Breast epithelium (tissue), 4 donors: ENCODE data around the gene TBC1D1. TPM values are rescaled to one million over a fixed set of nuclear protein-coding genes. Genes with fewer than 3 reads are reported as not detected.

Source experiments
- DNase-seq, 2 donors: peaks; one replicate each; pipeline ENCODE4 v3.0.0-alpha.2; 2019; ENCODE audit warnings: low spot score in 2 of 2
- H3K27ac ChIP-seq, 2 donors: fragments of 200-600 bp; sonication (generic) in 1 of 2; one replicate each; pipeline ENCODE4 v1.5.1; 2016 to 2019; ENCODE audit warnings: mild to moderate bottlenecking in 1 of 2
- H3K27me3 ChIP-seq, 2 donors: fragments of 200-600 bp; sonication (generic) in 1 of 2; one replicate each; pipeline versions ENCODE4 v1.5.1 to v1.6.0; 2017 to 2019; ENCODE audit warnings: control low read depth in 1 of 2, mild to moderate bottlenecking in 1 of 2
- H3K36me3 ChIP-seq: fragments of 200-600 bp; one replicate; pipeline ENCODE4 v1.5.1; 2019
- H3K4me1 ChIP-seq, 2 donors: fragments of 200-600 bp; sonication (generic); one replicate each; pipeline ENCODE4 v1.5.1; 2016 to 2019; ENCODE audit warnings: control low read depth in 1 of 2
- H3K4me3 ChIP-seq, 3 donors: fragments of 200-600 bp; sonication (generic); 1 replicate in 2 of 3; 2 replicates in 1 of 3; pipeline ENCODE4 v1.5.1; 2016 to 2019; ENCODE audit warnings: mild to moderate bottlenecking in 3 of 3, moderate library complexity in 2 of 3
- H3K9me3 ChIP-seq, 2 donors: fragments of 200-600 bp; sonication (generic) in 1 of 2; one replicate each; pipeline ENCODE4 v1.5.1; 2016 to 2019; ENCODE audit warnings: control low read depth in 1 of 2
- CTCF ChIP-seq, 3 donors: fragments of 450-650 bp; IDR thresholded peaks; one replicate each; pipeline ENCODE4 v1.5.1; 2016 to 2017; ENCODE audit warnings: antibody characterized with exemption in 3 of 3, mild to moderate bottlenecking in 3 of 3, moderate library complexity in 3 of 3
- POLR2A ChIP-seq: fragments of 450-650 bp; IDR thresholded peaks from one replicate; pipeline ENCODE4 v1.6.1; 2016; ENCODE audit warnings: antibody characterized with exemption, mild to moderate bottlenecking, moderate library complexity
- POLR2AphosphoS5 ChIP-seq, 3 donors: sonication (generic); formaldehyde crosslinking; IDR thresholded peaks; one replicate each; pipeline ENCODE4 v1.6.1; 2017; ENCODE audit warnings: antibody characterized with exemption in 3 of 3
- intact Hi-C: fragments of 100-400 bp; cut with DNase I; formaldehyde crosslinking; loops from one replicate; pipeline ENCODE4 v1.15.1; 2023; ENCODE audit warnings: low total_unique reads
- total RNA-seq, 3 donors: library from RNA; depleted of rRNA; stranded (reverse); fragments of >200 nt; gene quantifications; one replicate each; pipeline ENCODE4 v1.1.0, GENCODE V29; 2016

TBC1D1 gene
- total RNA-seq, 3 donors from 2014 or later = 55.2 to 80.9 (median 63.9) TPM

- H3K4me3 ChIP-seq = no peak overlapping the region
- intact Hi-C loops = no loop called here
- no peak for DNase-seq
- no peaks in the 10 kb centered on the region for H3K27me3 ChIP-seq
- H3K4me1 ChIP-seq = no peaks in the 10 kb centered on the region
- peak overlapping the region in 1 of 2 donors; percentile 34 for H3K27ac ChIP-seq
- no peaks in the 10 kb centered on the region for H3K36me3 ChIP-seq
- TF ChIP-seq POLR2A = no peak
- TF ChIP-seq CTCF (IDR thresholded peaks at IDR 0.05) = no peak
- TF ChIP-seq POLR2AphosphoS5 (IDR thresholded peaks at IDR 0.05) = no peak
- no peaks in the 10 kb centered on the region for H3K9me3 ChIP-seq
These were observed 223.7 kb downstream of the TBC1D1 start for GRCh38 chr4:38114386-38115150.

GRCh38 chr4:38115601-38116000 lies 224.7 kb downstream of the TBC1D1 start:
- no peak for DNase-seq
- Histone ChIP-seq H3K36me3 (no peaks in the 10 kb centered on the region), H3K4me1 (no peaks in the 10 kb centered on the region), H3K27ac (no peak overlapping the region), H3K9me3 (no peaks in the 10 kb centered on the region), H3K27me3 (no peaks in the 10 kb centered on the region), H3K4me3 (no peak overlapping the region)
- intact Hi-C loops = no loop called here
- TF ChIP-seq POLR2AphosphoS5 (IDR thresholded peaks at IDR 0.05) (no peak), CTCF (IDR thresholded peaks at IDR 0.05) (no peak), POLR2A (no peak)

GRCh38 chr4:38117591-38117990 lies 226.7 kb downstream of the TBC1D1 start:
- DNase-seq = no peak
- no peaks in the 10 kb centered on the region for H3K36me3 ChIP-seq
- H3K4me1 ChIP-seq = no peaks in the 10 kb centered on the region
- no peaks in the 10 kb centered on the region for H3K27me3 ChIP-seq
- intact Hi-C loops = no loop called here
- no peaks in the 10 kb centered on the region for H3K9me3 ChIP-seq
- no peak overlapping the region for H3K27ac ChIP-seq
- H3K4me3 ChIP-seq = no peak overlapping the region
- TF ChIP-seq CTCF (IDR thresholded peaks at IDR 0.05) (no peak), POLR2A (no peak), POLR2AphosphoS5 (IDR thresholded peaks at IDR 0.05) (no peak)

GRCh38 chr4:38119668-38120385 lies 228.9 kb downstream of the TBC1D1 start:
- intact Hi-C loops = no loop called here
- no peak overlapping the region for H3K4me3 ChIP-seq
- H3K4me1 ChIP-seq = no peaks in the 10 kb centered on the region
- no peak for TF ChIP-seq POLR2A
- TF ChIP-seq CTCF (IDR thresholded peaks at IDR 0.05) = no peak
- TF ChIP-seq POLR2AphosphoS5 (IDR thresholded peaks at IDR 0.05) = no peak
- H3K27me3 ChIP-seq = no peaks in the 10 kb centered on the region
- H3K36me3 ChIP-seq = no peaks in the 10 kb centered on the region
- no peaks in the 10 kb centered on the region for H3K9me3 ChIP-seq
- DNase-seq = no peak
- peak overlapping the region in 1 of 2 donors; percentile 17 for H3K27ac ChIP-seq

- no peaks in the 10 kb centered on the region for H3K36me3 ChIP-seq
- H3K27me3 ChIP-seq = no peaks in the 10 kb centered on the region
- no peak for DNase-seq
- H3K27ac ChIP-seq = no peak overlapping the region
- intact Hi-C loops = no loop called here
- TF ChIP-seq CTCF (IDR thresholded peaks at IDR 0.05) (no peak), POLR2A (no peak), POLR2AphosphoS5 (IDR thresholded peaks at IDR 0.05) (no peak)
- no peaks in the 10 kb centered on the region for H3K9me3 ChIP-seq
- H3K4me1 ChIP-seq = no peaks in the 10 kb centered on the region
- H3K4me3 ChIP-seq = no peak overlapping the region
These were observed 229.9 kb downstream of the TBC1D1 start for GRCh38 chr4:38120772-38121171.
